Measurements from ENCODE around the gene SRGAP1. TPM values are rescaled to one million over a fixed set of nuclear protein-coding genes. Genes with fewer than 3 reads are reported as not detected.

SRGAP1 gene
- total and polyA plus RNA-seq, 2 experiments from 2014 or later: 13.0 to 29.4 TPM

GRCh38 chr12:63912651-63913050 lies 68.2 kb downstream of the SRGAP1 start:
- Histone ChIP-seq H3K27me3 (replicated peaks; ENCODE audit: insufficient read depth) (no peaks in the 10 kb centered on the region), H3K4me2 (ENCODE audit: unreplicated experiment) (no peak overlapping the region), H4K20me1 (ENCODE audit: insufficient read depth) (0 out of 2 replicates have a peak, but pooled peaks cover 5% of the 10 kb centered on the region), H3K27ac (no peak overlapping the region), H3K4me3 (no peak overlapping the region), H3K9me2 (ENCODE audit: insufficient read depth) (no peaks in the 10 kb centered on the region), H2AFZ (no peak overlapping the region), H3F3A (ENCODE audit: insufficient read depth) (peaks cover 43% of the 10 kb centered on the region), H3K9ac (no peak overlapping the region), H3K79me2 (ENCODE audit: insufficient read depth) (peaks cover 100% of the 10 kb centered on the region), H3K4me1 (ENCODE audit: insufficient read depth) (peaks cover 37% of the 10 kb centered on the region), H3K9me3 (ENCODE audit: low read depth) (no peaks in the 10 kb centered on the region), H3K36me3 (ENCODE audit: low read depth) (no peaks in the 10 kb centered on the region)
- in situ Hi-C loops (cut with MboI): no loop called here
- TF ChIP-seq EZH2phosphoT487 (IDR thresholded peaks at IDR 0.05; ENCODE audit: insufficient read depth, low read depth) (no peak), EZH2 (IDR thresholded peaks at IDR 0.05; ENCODE audit: insufficient read depth, poor library complexity, severe bottlenecking) (no peak)
- WGBS, 2 experiments (ENCODE audit: low coverage in 1 of 2, low lambda C conversion rate in 2 of 2, missing lambda C conversion rate in 2 of 2): 65 to 73% methylated on average over 2 of the region's 2 CpGs
- no peak for DNase-seq

- Histone ChIP-seq H3K4me2 (ENCODE audit: unreplicated experiment) (peak overlapping the region; percentile 81), H3K79me2 (ENCODE audit: insufficient read depth) (peaks cover 88% of the 10 kb centered on the region), H3K27ac (0 out of 2 replicates have a peak overlapping the region, but pooled peaks have one; percentile 96), H3K27me3 (replicated peaks; ENCODE audit: insufficient read depth) (no peaks in the 10 kb centered on the region), H2AFZ (no peak overlapping the region), H3K4me3 (no peak overlapping the region), H3K9ac (no peak overlapping the region), H3K4me1 (ENCODE audit: insufficient read depth) (peaks cover 47% of the 10 kb centered on the region), H3K9me3 (ENCODE audit: low read depth) (no peaks in the 10 kb centered on the region), H4K20me1 (ENCODE audit: insufficient read depth) (0 out of 2 replicates have a peak, but pooled peaks cover 5% of the 10 kb centered on the region), H3F3A (ENCODE audit: insufficient read depth) (peaks cover 53% of the 10 kb centered on the region), H3K36me3 (ENCODE audit: low read depth) (no peaks in the 10 kb centered on the region), H3K9me2 (ENCODE audit: insufficient read depth) (no peaks in the 10 kb centered on the region)
- TF ChIP-seq EZH2 (IDR thresholded peaks at IDR 0.05; ENCODE audit: insufficient read depth, poor library complexity, severe bottlenecking) (no peak), EZH2phosphoT487 (IDR thresholded peaks at IDR 0.05; ENCODE audit: insufficient read depth, low read depth) (no peak)
- in situ Hi-C loops (cut with MboI): no loop called here
- no peak for DNase-seq
- WGBS, 2 experiments (ENCODE audit: low coverage in 1 of 2, low lambda C conversion rate in 2 of 2, missing lambda C conversion rate in 2 of 2): 93 to 97% methylated on average over 2 of the region's 2 CpGs
Measured at GRCh38 chr12:63913929-63914328, 69.4 kb downstream of the SRGAP1 start.

- H3K27ac ChIP-seq: peak overlapping the region; percentile 96
- H3K4me1 ChIP-seq (ENCODE audit: insufficient read depth): peaks cover 59% of the 10 kb centered on the region
- H3K4me3 ChIP-seq: peak overlapping the region; percentile 37
- peak; percentile 87 for DNase-seq
- H4K20me1 ChIP-seq (ENCODE audit: insufficient read depth): no peaks in the 10 kb centered on the region
- WGBS, 2 experiments (ENCODE audit: low coverage in 1 of 2, low lambda C conversion rate in 2 of 2, missing lambda C conversion rate in 2 of 2): 0 to 3% methylated on average over 2 of the region's 2 CpGs
- in situ Hi-C loops (cut with MboI): no loop called here
- no peaks in the 10 kb centered on the region for H3K9me3 ChIP-seq (ENCODE audit: low read depth)
- no peaks in the 10 kb centered on the region for H3K36me3 ChIP-seq (ENCODE audit: low read depth)
- peaks cover 83% of the 10 kb centered on the region for H3K79me2 ChIP-seq (ENCODE audit: insufficient read depth)
- peaks cover 64% of the 10 kb centered on the region for H3F3A ChIP-seq (ENCODE audit: insufficient read depth)
- no peaks in the 10 kb centered on the region for H3K27me3 ChIP-seq (replicated peaks; ENCODE audit: insufficient read depth)
- no peaks in the 10 kb centered on the region for H3K9me2 ChIP-seq (ENCODE audit: insufficient read depth)
- TF ChIP-seq EZH2 (IDR thresholded peaks at IDR 0.05; ENCODE audit: insufficient read depth, poor library complexity, severe bottlenecking): no peak
- no peak for TF ChIP-seq EZH2phosphoT487 (IDR thresholded peaks at IDR 0.05; ENCODE audit: insufficient read depth, low read depth)
- H3K9ac ChIP-seq: peak overlapping the region; percentile 77
- no peak overlapping the region for H2AFZ ChIP-seq
- H3K4me2 ChIP-seq (ENCODE audit: unreplicated experiment): peak overlapping the region; percentile 81
Measured at GRCh38 chr12:63915105-63915800, 70.8 kb downstream of the SRGAP1 start.

GRCh38 chr12:63916561-63917476 lies 72.3 kb downstream of the SRGAP1 start:
- TF ChIP-seq EZH2 (IDR thresholded peaks at IDR 0.05; ENCODE audit: insufficient read depth, poor library complexity, severe bottlenecking): no peak
- TF ChIP-seq EZH2phosphoT487 (IDR thresholded peaks at IDR 0.05; ENCODE audit: insufficient read depth, low read depth): no peak

More at GRCh38 chr12:63916561-63917476, 72.3 kb downstream of the SRGAP1 start:
- Histone ChIP-seq H3K4me1 (ENCODE audit: insufficient read depth) (peaks cover 63% of the 10 kb centered on the region), H3F3A (ENCODE audit: insufficient read depth) (peaks cover 72% of the 10 kb centered on the region), H3K9me3 (ENCODE audit: low read depth) (no peaks in the 10 kb centered on the region), H3K27ac (peak overlapping the region; percentile 96), H3K36me3 (ENCODE audit: low read depth) (no peaks in the 10 kb centered on the region), H3K4me3 (peak overlapping the region; percentile 51; the same call in 1 of the 2 replicates), H3K79me2 (ENCODE audit: insufficient read depth) (peaks cover 83% of the 10 kb centered on the region), H3K9me2 (ENCODE audit: insufficient read depth) (no peaks in the 10 kb centered on the region), H4K20me1 (ENCODE audit: insufficient read depth) (no peaks in the 10 kb centered on the region), H3K9ac (peak overlapping the region; percentile 77), H3K27me3 (replicated peaks; ENCODE audit: insufficient read depth) (no peaks in the 10 kb centered on the region), H3K4me2 (ENCODE audit: unreplicated experiment) (peak overlapping the region; percentile 81), H2AFZ (no peak overlapping the region)
- 37 to 46% methylated on average over 7 of the region's 7 CpGs for WGBS, 2 experiments (ENCODE audit: low coverage in 1 of 2, low lambda C conversion rate in 2 of 2, missing lambda C conversion rate in 2 of 2)
- DNase-seq: peak; percentile 56
- in situ Hi-C loops (cut with MboI): no loop called here
